Measurements from ENCODE around the gene PRDM16.

DNA sequence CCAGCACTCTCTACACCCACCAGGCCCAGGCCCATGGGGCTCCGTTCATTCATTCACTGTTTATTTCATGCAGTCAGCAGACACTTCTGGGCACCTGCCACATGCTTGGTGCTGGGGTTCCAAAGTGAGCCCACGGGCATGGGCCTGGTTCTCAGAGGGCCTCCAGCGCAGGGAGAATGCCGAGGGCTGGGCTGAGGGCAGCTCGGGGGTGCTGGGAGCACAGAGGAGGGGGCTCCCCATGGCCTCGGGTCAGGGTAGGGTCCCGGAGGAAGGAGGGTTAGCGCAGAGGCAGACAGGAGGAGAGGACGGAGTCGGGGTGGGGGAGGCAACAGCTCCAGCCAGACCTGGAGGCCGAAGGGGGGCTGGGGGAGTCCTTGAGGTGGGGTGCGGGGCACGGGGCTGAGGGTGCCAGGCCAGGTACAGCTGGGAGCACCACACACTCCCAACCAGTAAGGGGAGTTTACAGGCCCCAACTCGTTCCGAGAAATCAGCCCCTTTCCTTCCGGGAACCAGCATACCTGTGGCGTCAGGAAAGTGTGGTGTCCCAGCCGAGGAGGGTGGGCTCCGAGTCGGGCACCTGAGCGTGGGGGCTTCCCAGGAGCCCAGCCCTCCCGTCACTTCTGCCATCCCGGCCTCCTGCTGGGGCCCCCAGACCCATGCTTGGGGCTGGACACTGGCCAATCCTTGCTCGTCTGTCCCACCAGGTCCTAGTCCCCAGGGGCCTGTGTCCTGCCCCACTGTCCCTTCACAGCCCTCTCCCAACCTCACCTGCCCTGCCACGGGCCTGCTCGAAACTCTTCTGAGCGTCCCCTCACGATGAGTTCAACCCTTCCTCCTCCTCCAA, 396.3 kb downstream of the PRDM16 start:
- TF ChIP-seq, protein P1, sequence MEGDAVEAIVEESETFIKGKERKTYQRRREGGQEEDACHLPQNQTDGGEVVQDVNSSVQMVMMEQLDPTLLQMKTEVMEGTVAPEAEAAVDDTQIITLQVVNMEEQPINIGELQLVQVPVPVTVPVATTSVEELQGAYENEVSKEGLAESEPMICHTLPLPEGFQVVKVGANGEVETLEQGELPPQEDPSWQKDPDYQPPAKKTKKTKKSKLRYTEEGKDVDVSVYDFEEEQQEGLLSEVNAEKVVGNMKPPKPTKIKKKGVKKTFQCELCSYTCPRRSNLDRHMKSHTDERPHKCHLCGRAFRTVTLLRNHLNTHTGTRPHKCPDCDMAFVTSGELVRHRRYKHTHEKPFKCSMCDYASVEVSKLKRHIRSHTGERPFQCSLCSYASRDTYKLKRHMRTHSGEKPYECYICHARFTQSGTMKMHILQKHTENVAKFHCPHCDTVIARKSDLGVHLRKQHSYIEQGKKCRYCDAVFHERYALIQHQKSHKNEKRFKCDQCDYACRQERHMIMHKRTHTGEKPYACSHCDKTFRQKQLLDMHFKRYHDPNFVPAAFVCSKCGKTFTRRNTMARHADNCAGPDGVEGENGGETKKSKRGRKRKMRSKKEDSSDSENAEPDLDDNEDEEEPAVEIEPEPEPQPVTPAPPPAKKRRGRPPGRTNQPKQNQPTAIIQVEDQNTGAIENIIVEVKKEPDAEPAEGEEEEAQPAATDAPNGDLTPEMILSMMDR (conservative IDR thresholded peaks at IDR 0.05; ENCODE audit: low read depth, low read length): no peak
- TF ChIP-seq EZH2 (IDR thresholded peaks at IDR 0.05; ENCODE audit: low read length, unreplicated experiment) (no peak), EZH2phosphoT487 (IDR thresholded peaks at IDR 0.05; ENCODE audit: borderline replicate concordance, low read length) (no peak)
